HepG2 (cell line): Measurements from ENCODE around the gene EGFR. TPM values are rescaled to one million over a fixed set of nuclear protein-coding genes. Genes with fewer than 3 reads are reported as not detected.

Experiments used
- ATAC-seq: fragments of 200-7000 bp; cut with Tn5 transposase; 3 replicates; pipeline ENCODE4 v1.9.1; 2020; ENCODE audit warnings: mild to moderate bottlenecking, moderate library complexity
- BruUV-seq: library from RNA; stranded (reverse); fragments of 400-500 nt; replicated peaks from 2 replicates; lab custom pipeline; 2021; lab: Mats Ljungman, UMichigan
- CTCF ChIA-PET: fragments of 300-600 bp; formaldehyde crosslinking; extraction: SDS; loops from one replicate; lab custom pipeline; 2021; ENCODE audit warnings: low total read pairs, inconsistent platforms, low intra/inter-chr PET ratio; lab: Yijun Ruan, JAX
- POLR2A ChIA-PET: fragments of 350-600 bp; sonication (Branson Sonifier 250); formaldehyde crosslinking; loops from one replicate; lab custom pipeline; 2020; ENCODE audit warnings: antibody characterized with exemption, inconsistent platforms; lab: Yijun Ruan, JAX
- DNase-seq: peaks from one replicate; pipeline ENCODE4 v3.0.0-alpha.2; 2015; ENCODE audit warnings: low spot score
- FAIRE-seq: peaks from 3 replicates; lab custom pipeline; 2011; peaks lifted over from hg19 to GRCh38; lab: Jason Lieb, UNC
- H2AFZ ChIP-seq: one replicate; pipeline ENCODE4 v1.6.1; 2011; ENCODE audit warnings: low read length, inconsistent platforms
- H3K27ac ChIP-seq: fragments of 300-600 bp; 3 replicates; pipeline ENCODE4 v1.8.0; 2011; ENCODE audit warnings: mixed run types, mild to moderate bottlenecking, mixed read lengths, low read length, inconsistent platforms; ENCODE audit not compliant: insufficient read depth; ENCODE audit errors: extremely low read length
- H3K27me3 ChIP-seq, 2 experiments: fragments of 200-600 bp in 1 of 2; 2 replicates in 1 of 2; 3 replicates in 1 of 2; pipeline versions ENCODE4 v1.6.0 to v1.8.0; 2011; ENCODE audit warnings: low read length in 2 of 2, mild to moderate bottlenecking in 2 of 2, moderate library complexity in 2 of 2, inconsistent platforms in 1 of 2; ENCODE audit not compliant: insufficient read depth in 2 of 2, control insufficient read depth in 1 of 2
- H3K36me3 ChIP-seq, 2 experiments: fragments of 200-600 bp in 1 of 2; replicated peaks in 1 of 2; 2 replicates in 1 of 2; 3 replicates in 1 of 2; pipeline versions ENCODE4 v1.5.1 to v1.8.0; 2011; ENCODE audit warnings: low read length in 2 of 2, inconsistent platforms in 1 of 2; ENCODE audit not compliant: insufficient read depth in 2 of 2, control insufficient read depth in 1 of 2
- H3K4me1 ChIP-seq: 2 replicates; pipeline ENCODE4 v1.5.1; 2012; ENCODE audit warnings: low read length, inconsistent platforms; ENCODE audit not compliant: insufficient read depth
- H3K4me2 ChIP-seq: 2 replicates; pipeline ENCODE4 v1.6.0; 2011; ENCODE audit warnings: low read depth, low read length, inconsistent platforms
- H3K4me3 ChIP-seq, 3 experiments: fragments of 200-600 bp in 1 of 3; sonication (generic), shearing (Covaris generic) in 1 of 3; replicated peaks in 1 of 3; 2 replicates each; pipeline ENCODE4 v1.5.1; 2011 to 2016; ENCODE audit warnings: low read length in 3 of 3, inconsistent platforms in 2 of 3, low read depth in 2 of 3, mild to moderate bottlenecking in 2 of 3, control low read depth in 1 of 3, mixed read lengths in 1 of 3; ENCODE audit not compliant: insufficient read depth in 1 of 3
- H3K79me2 ChIP-seq: one replicate; pipeline ENCODE4 v1.6.1; 2011; ENCODE audit warnings: low read length, inconsistent platforms; ENCODE audit not compliant: insufficient read depth
- H3K9ac ChIP-seq: 2 replicates; pipeline ENCODE4 v1.6.0; 2011; ENCODE audit warnings: mild to moderate bottlenecking, low read depth, low read length, inconsistent platforms; ENCODE audit not compliant: insufficient read depth
- H3K9me3 ChIP-seq: 2 replicates; pipeline ENCODE4 v1.5.1; 2012; ENCODE audit warnings: mild to moderate bottlenecking, low read length
- H4K20me1 ChIP-seq: 2 replicates; pipeline ENCODE4 v1.6.0; 2011; ENCODE audit warnings: inconsistent platforms, mild to moderate bottlenecking, low read length, moderate library complexity; ENCODE audit not compliant: insufficient read depth
- AGO2 ChIP-seq: fragments of 200-400 bp; formaldehyde crosslinking; optimal IDR thresholded peaks from 2 replicates; pipeline ENCODE3; 2017; ENCODE audit warnings: mild to moderate bottlenecking, low read depth, low read length, moderate library complexity
- BRD4 ChIP-seq: sonication (generic); formaldehyde crosslinking; IDR thresholded peaks from 2 replicates; pipeline ENCODE4 v1.4.0; 2020; ENCODE audit warnings: missing genetic modification reagents
- FOSL1 ChIP-seq: sonication (generic); formaldehyde crosslinking; IDR thresholded peaks from 2 replicates; pipeline ENCODE4 v1.9.0; 2021; ENCODE audit warnings: missing genetic modification reagents, borderline replicate concordance
- FOXP1 ChIP-seq, 2 experiments: fragments of 450-650 bp in 1 of 2; IDR thresholded peaks; 2 replicates each; pipeline ENCODE4 v1.6.1; 2017 to 2018; ENCODE audit warnings: antibody characterized with exemption in 1 of 2
- PHF5A ChIP-seq: IDR thresholded peaks from one replicate; pipeline ENCODE4 v1.6.1; 2018; ENCODE audit warnings: low read depth, missing genetic modification reagents; ENCODE audit not compliant: unreplicated experiment
- PRPF4 ChIP-seq: fragments of 200-400 bp; formaldehyde crosslinking; IDR thresholded peaks from 2 replicates; pipeline ENCODE4 v1.6.1; 2016; ENCODE audit warnings: low read length, low read depth; ENCODE audit not compliant: poor library complexity, severe bottlenecking
- RARG ChIP-seq: sonication (generic); formaldehyde crosslinking; IDR thresholded peaks from 2 replicates; pipeline ENCODE4 v1.4.0; 2020; ENCODE audit warnings: low read depth, mild to moderate bottlenecking, missing genetic modification reagents
- SALL1 ChIP-seq: sonication (generic); formaldehyde crosslinking; IDR thresholded peaks from 2 replicates; pipeline ENCODE4 v1.8.0; 2022; ENCODE audit warnings: mild to moderate bottlenecking, missing genetic modification reagents
- SALL2 ChIP-seq: sonication (generic); formaldehyde crosslinking; IDR thresholded peaks from 2 replicates; pipeline ENCODE4 v1.8.1; 2023; ENCODE audit warnings: mild to moderate bottlenecking, missing genetic modification reagents, inconsistent platforms
- SMYD3 ChIP-seq: sonication (generic); formaldehyde crosslinking; IDR thresholded peaks from 2 replicates; pipeline ENCODE4 v1.8.1; 2023; ENCODE audit warnings: mild to moderate bottlenecking, missing genetic modification reagents
- SP140L ChIP-seq: sonication (generic); formaldehyde crosslinking; IDR thresholded peaks from 2 replicates; pipeline ENCODE4 v1.4.0; 2020; ENCODE audit warnings: missing genetic modification reagents, borderline replicate concordance
- ZFP90 ChIP-seq: sonication (generic); formaldehyde crosslinking; IDR thresholded peaks from 2 replicates; pipeline ENCODE4 v1.8.0; 2022; ENCODE audit warnings: missing genetic modification reagents, mild to moderate bottlenecking, inconsistent platforms, borderline replicate concordance
- ZKSCAN8 ChIP-seq: IDR thresholded peaks from 2 replicates; pipeline ENCODE4 v1.6.1; 2016; ENCODE audit warnings: borderline replicate concordance, missing genetic modification reagents, missing compliant biosample characterization
- ZMYM4 ChIP-seq: sonication (generic); formaldehyde crosslinking; IDR thresholded peaks from 2 replicates; pipeline ENCODE4 v1.8.1; 2023; ENCODE audit warnings: mild to moderate bottlenecking, missing genetic modification reagents
- ZNF17 ChIP-seq: sonication (generic); formaldehyde crosslinking; IDR thresholded peaks from 2 replicates; pipeline ENCODE4 v1.5.0; 2020; ENCODE audit warnings: mild to moderate bottlenecking, missing genetic modification reagents
- ZNF569 ChIP-seq: sonication (generic); formaldehyde crosslinking; IDR thresholded peaks from 2 replicates; pipeline ENCODE4 v1.5.0; 2020; ENCODE audit warnings: mild to moderate bottlenecking, missing genetic modification reagents, moderate library complexity, borderline replicate concordance
- WGBS: methylation state at CpG from one replicate; pipeline ENCODE4 v1.1.6; 2017; ENCODE audit warnings: low lambda C conversion rate; 5-methylcytosine and 5-hydroxymethylcytosine counted together
- in situ Hi-C: cut with HindIII; loops from 2 replicates; pipeline ENCODE4 v1.10.0; 2017; ENCODE audit warnings: low pct_unique_long_range_greater_than_20kb; ENCODE audit not compliant: extremely low pct_ligation_motif_present
- intact Hi-C: fragments of 100-400 bp; cut with micrococcal nuclease; formaldehyde crosslinking; loops from one replicate; pipeline ENCODE4 v1.10.0; 2022; ENCODE audit not compliant: unreplicated experiment
- polyA plus RNA-seq, 8 experiments: library from polyadenylated mRNA; depleted of rRNA in 3 of 8; stranded (reverse) in 7 of 8; unstranded in 1 of 8; fragments of >200 nt; fragmentation: Illumina TruSeq in 4 of 8; extraction: Trizol in 4 of 8; gene quantifications; 2 replicates each; pipeline versions ENCODE4 v1.2.1 to v1.2.3, GENCODE V29; 2011 to 2016; ENCODE audit warnings: low read depth in 4 of 8, missing spikeins in 1 of 8, mixed read lengths in 1 of 8; ENCODE audit not compliant: insufficient read depth in 1 of 8
- total RNA-seq, 5 experiments: library from RNA; depleted of rRNA; stranded (reverse); fragments of >200 nt; fragmentation: Illumina TruSeq; extraction: Trizol; gene quantifications; 2 replicates each; pipeline ENCODE4 v1.2.3, GENCODE V29; 2016; ENCODE audit warnings: low read depth in 1 of 5
- TF ChIP-seq, protein P1 (sequence below): sonication (generic); formaldehyde crosslinking; IDR thresholded peaks from 2 replicates; pipeline ENCODE4 v1.8.0; 2022; ENCODE audit warnings: mild to moderate bottlenecking, missing genetic modification reagents

The EGFR gene
- total and polyA plus RNA-seq, 2 of the 13 experiments (the other 11 are each of a cell fraction or from before 2014, with no cell fraction given) = 7.0 to 10.0 TPM

- H3K4me3 ChIP-seq = no peak overlapping the region
- peaks cover 7% of the 10 kb centered on the region; the same call in 1 of the 2 replicates for H3K4me1 ChIP-seq
- no peak overlapping the region for H3K9ac ChIP-seq
- in situ Hi-C loops (no loop called here), intact Hi-C loops (no loop called here)
- WGBS = 32% methylated on average over 2 of the region's 2 CpGs
- no peaks in the 10 kb centered on the region for H3K36me3 ChIP-seq
- ChIA-PET CTCF (no interaction called here), POLR2A (no interaction called here)
- H3K27ac ChIP-seq = no peak overlapping the region
- TF ChIP-seq PRPF4 = no peak
- TF ChIP-seq FOSL1 (CRISPR knock-in tag) = no peak
- TF ChIP-seq, protein P1, sequence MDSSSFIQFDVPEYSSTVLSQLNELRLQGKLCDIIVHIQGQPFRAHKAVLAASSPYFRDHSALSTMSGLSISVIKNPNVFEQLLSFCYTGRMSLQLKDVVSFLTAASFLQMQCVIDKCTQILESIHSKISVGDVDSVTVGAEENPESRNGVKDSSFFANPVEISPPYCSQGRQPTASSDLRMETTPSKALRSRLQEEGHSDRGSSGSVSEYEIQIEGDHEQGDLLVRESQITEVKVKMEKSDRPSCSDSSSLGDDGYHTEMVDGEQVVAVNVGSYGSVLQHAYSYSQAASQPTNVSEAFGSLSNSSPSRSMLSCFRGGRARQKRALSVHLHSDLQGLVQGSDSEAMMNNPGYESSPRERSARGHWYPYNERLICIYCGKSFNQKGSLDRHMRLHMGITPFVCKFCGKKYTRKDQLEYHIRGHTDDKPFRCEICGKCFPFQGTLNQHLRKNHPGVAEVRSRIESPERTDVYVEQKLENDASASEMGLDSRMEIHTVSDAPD = no peak
- no peak for TF ChIP-seq SMYD3 (CRISPR knock-in tag)
- TF ChIP-seq ZMYM4 (CRISPR knock-in tag) = no peak
- TF ChIP-seq ZNF17 (CRISPR knock-in tag) = no peak
- TF ChIP-seq SALL2 (CRISPR knock-in tag) = no peak
- no peak for TF ChIP-seq RARG
- TF ChIP-seq SP140L (CRISPR knock-in tag) = no peak
- TF ChIP-seq BRD4 (CRISPR knock-in tag) = no peak
- TF ChIP-seq ZFP90 (CRISPR knock-in tag) = no peak
- TF ChIP-seq ZKSCAN8 (CRISPR knock-in tag) = no peak
- TF ChIP-seq SALL1 (CRISPR knock-in tag) = no peak
- TF ChIP-seq PHF5A = no peak
- TF ChIP-seq FOXP1 (IDR thresholded peaks at IDR 0.05) = no peak
- no peak for TF ChIP-seq FOXP1 (CRISPR knock-in tag; IDR thresholded peaks at IDR 0.05)
- no peak for TF ChIP-seq ZNF569 (CRISPR knock-in tag)
- no peak for TF ChIP-seq AGO2
- no peak overlapping the region for H3K4me2 ChIP-seq
- no peaks in the 10 kb centered on the region for H4K20me1 ChIP-seq
- no peak overlapping the region for H2AFZ ChIP-seq
- DNase-seq (no peak), ATAC-seq (no peak), FAIRE-seq (no peak)
- H3K9me3 ChIP-seq = no peaks in the 10 kb centered on the region
- no peaks in the 10 kb centered on the region for H3K79me2 ChIP-seq
- no TSS peak for BruUV-seq
- H3K27me3 ChIP-seq = peaks cover 1 to 29% of the 10 kb centered on the region in 2 experiments; a peak in 3 of 5 replicates
Observed at GRCh38 chr7:55242613-55243012, 223.8 kb downstream of the EGFR start.
